GM19035 (cell line): ENCODE data around the gene USP7.
"Not testable (repeated sequence)": the region's sequence is repeated elsewhere in the genome, so short reads cannot be mapped to it uniquely, and the experiment has no call there.

Source experiments
- ATAC-seq: cut with Tn5 transposase; IDR thresholded peaks from one replicate; pipeline ENCODE4 v1.9.1; 2021; ENCODE audit not compliant: unreplicated experiment

Gene USP7

DNA sequence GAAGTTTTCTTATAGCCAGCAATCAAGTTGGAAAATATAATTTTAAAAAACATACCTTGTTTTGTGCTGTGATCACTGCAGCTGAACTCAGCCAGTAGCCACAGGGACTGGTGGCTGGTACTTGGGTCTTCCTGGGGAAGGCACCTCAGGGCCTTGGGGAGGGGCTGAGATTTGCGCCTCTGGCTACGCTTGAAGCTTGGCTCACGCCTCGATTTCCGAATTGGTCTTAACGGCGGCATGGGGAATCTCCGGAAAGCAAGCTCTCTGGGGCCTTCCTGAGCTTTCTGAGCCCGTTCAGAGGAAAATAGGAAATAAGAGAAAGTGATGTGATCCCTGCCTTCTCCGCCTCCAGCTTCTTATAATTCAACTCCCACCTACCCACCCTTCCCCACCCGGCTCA, 11.3 kb upstream of the USP7 start:
- no peak for ATAC-seq

DNA sequence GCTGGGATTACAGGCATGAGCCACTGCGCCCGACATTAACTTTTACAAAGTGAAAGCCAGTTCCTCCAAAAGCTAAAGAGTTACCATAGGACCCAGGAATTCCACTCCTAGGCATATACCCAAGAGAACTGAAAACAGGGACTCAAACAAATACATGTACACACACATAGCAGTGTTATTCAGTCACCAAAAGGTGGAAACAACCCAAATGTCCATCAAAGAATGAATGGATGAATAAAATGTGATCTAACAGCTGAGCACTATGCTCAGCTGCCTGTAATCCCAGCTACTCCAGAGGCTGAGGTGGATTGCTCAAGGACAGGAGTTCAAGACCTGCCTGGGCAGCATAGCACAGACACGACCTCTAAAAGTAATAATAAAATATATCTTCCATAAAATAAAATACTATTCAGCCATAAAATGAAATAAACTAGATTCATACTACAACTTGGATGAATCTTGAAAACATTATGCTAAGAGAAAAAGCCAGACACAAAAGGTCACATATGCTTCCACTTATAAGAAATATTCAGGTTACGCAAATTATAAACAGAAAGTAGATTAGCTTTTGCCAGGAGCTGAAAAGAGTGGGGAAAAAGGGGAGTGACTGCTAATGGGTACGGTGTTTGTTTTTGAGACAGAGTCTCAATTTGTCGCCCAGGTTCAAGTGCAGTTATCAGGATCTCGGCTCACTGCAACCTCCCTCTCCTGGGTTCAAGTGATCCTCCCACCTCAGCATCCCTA, 9.3 kb upstream of the USP7 start:
- ATAC-seq: no peak

GRCh38 chr16:8971416-8971815, 7.7 kb upstream of the USP7 start:
- ATAC-seq: no peak

DNA sequence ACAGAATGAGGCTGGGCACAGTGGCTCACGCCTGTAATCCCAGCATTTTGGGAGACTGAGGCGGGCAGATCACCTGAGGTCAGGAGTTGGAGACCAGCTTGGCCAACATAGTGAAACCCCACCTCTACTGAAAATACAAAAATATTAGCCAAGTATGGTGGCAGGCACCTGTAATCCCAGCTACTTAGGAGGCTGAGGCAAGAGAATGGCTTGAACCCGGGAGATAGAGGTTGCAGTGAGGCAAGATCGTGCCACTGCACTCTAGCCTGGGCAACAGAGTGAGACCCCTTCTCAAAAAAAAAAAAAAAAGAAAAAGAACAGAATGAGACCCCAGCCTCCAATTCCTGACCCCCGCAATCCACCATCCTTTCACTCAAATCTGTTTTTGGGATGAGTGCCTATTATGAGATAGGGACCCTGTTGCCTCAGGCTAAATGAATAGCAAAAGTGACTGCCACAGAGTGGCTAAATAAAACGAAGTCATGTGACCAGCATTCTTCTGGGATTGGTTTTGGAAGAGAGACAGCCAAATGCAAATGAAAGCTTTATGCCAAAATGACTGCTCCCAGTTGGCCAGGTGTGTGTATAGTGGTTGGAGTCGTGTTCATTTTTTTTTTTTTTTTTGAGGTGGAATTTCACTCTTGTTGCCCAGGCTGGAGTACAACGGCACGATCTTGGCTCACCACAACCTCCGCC, 5.6 kb upstream of the USP7 start:
- not testable (repeated sequence) for ATAC-seq

DNA sequence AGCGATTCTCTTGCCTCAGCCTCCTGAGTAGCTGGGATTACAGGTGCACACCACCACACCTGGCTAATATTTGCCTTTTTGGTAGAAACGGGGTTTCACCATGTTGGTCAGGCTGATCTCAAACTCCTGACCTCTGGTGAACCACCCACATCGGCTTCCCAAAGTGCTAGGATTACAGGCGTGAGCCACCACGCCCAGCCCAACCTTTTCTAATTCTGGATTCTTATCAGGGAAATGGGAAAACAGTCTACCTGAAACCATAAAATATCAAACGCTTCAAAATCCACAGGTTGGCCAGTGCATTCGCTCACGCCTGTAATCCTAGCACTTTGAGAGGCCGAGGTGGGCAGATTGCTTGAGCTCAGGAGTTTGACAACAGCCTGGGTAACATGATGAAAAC, 4.3 kb upstream of the USP7 start:
- not testable (repeated sequence) for ATAC-seq

- ATAC-seq: no peak
These were observed 3.6 kb upstream of the USP7 start for GRCh38 chr16:8967132-8967821.

DNA sequence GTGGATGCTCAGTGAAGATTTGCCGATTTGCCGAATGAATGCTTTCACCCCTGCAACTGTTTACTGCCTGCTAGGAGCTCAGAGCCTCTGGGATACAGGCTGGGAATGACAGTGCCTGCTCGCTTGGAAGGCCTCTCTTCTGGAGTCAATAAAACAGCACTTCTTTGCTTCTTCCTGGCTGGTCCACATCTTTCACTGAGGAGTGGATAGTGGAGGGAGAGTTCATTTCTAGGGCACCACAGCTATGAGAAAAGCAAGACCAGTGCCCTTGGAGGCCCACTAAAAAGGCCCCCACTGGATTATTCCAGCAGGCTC, 3.1 kb upstream of the USP7 start:
- no peak for ATAC-seq

DNA sequence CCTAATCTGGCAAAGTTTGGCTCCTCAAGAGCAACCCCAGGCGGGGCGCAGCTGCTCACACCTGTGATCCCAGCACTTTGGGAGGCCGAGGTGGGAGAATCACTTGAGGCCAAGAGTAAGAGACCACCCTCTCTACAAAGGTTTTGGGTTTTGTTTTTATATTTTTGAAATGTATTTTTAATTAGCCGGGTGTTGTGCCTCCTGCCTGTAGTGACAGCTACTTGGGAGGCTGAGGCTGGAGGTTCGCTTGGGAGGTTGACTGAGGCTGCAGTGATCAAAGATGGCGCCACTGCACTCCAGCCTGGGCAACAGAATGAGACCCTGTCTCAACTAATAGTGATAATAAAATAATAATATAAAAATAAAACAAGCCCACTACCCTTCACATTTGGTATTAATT, 756 bp upstream of the USP7 start:
- no peak for ATAC-seq

DNA sequence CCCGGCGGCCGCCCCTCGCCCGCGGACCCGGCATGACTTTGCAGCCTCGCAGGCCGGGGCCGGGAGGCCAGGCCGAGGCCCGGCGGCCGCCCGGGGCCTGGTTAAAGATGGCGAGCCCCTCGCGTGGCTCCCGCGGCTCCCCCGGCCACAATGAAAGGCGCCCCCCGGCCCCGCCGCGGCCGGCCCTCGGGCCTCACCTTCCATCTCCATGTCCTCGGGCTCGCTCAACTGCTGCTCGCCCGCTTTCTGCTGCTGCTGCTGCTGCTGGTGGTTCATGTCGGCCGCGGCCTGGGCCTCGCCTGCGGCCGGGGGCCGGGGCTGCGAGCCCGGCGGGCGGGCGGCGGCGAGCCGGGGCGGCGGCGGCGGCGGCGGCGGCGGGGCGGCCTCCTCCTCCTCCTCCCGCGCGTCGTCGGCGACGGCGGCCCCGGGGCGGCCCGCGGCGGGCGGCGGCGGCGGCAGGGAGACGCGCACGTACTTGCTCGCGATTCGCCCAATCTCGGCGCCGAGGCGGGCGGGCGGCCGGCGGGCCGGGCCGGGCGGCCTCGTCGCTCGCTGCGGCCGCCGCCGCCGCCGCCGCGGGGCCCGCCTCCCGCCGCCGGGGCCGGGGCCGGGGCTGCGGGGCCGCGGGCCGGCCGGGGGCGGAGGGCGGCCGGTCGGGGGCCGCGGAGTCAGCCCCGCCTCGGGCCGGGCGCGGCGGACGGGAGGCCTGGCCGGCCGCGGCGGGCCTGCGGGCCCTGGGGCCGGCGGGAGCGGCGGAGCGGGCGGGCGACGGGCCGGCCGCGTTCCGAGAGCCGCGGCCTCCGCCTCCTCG, 491 bp downstream of the USP7 start:
- ATAC-seq: no peak

- no peak for ATAC-seq
These were observed 1.2 kb downstream of the USP7 start for GRCh38 chr16:8962393-8963009.

DNA sequence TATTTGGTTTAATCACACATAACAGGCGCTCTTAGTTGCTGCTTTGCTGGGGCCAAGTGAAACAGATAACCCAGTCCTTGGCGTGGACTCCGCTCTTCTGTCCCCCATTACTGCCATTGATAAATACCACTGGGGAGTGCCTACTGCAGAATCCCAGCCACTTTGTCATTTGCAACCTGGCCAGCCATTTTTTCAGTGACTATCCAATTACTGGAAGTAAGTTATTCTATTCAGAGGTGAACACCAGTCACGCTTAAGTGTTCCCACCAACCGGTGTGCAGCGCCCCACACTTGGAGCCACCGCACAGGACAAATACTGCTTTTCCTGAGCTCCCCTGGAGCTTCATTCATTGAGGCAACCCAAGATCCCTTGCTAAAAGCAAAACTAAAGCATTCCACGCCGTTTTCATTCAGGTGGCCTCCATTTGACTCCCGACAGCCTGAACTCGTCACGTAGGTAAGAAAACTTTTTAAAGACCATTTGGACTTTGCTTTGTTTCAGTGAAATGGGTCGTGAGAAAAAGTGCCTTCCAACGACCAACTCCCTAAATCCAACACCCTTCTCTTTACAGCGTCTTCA, 1.8 kb downstream of the USP7 start:
- ATAC-seq: no peak

GRCh38 chr16:8960788-8961109, 3.0 kb downstream of the USP7 start:
- ATAC-seq: no peak

GRCh38 chr16:8959921-8960787, 3.6 kb downstream of the USP7 start:
- ATAC-seq: no peak

DNA sequence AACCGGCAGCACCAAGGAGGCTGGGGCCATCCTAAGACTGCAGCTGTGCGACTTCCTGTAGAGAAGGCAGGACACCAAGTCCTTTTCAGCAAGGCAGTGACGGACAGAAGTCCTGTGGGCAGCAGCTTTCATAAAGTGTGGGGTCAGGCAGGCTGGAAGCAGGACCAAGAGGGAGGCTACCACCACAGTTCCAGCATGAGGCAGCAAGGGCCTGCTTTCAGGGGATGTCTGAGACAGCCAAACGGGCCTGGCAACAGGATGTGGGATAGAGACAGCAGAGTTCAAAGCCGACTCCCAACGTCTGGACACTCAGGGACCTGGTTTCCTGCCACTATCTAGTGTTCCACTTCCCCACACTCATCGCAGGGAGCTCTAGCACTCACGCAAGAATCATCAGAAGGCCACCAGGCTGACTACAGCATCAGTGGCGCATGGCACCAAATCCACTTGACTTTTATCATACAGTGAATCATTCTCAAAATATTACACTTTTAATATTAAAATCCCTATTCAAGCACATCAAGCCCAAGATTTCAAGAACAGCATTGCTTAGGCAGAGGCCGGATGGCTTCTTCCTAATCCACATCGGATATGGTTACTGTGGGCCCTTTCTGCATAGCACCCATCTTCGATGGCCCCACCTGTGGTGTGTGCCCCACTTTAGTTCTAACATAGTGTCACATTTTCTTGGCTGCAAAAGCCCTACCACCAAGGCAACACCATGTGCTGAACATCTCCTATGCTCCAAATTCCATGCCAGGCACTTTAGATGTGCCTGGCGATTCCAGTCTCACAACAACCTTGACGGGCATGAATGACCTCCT, 5.2 kb downstream of the USP7 start:
- no peak for ATAC-seq

- no peak for ATAC-seq
These were observed 6.1 kb downstream of the USP7 start for GRCh38 chr16:8957509-8958157.

DNA sequence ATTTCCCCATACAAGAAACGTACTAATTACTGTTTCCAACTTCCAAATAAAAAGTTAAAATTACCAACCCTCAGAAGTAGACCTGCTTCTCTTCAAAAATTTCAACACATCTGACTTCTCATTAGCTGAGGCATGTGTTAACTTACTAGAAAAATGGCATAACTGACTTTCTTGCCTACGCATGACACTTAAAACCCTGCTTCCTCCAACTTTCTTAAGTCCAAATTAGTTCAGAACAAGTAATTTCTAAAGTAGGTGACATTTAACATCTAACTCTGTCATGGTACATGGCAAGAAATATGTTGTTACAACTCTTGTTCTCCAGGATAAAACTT, 6.7 kb downstream of the USP7 start:
- ATAC-seq: no peak

- ATAC-seq: no peak
These were observed 7.2 kb downstream of the USP7 start for GRCh38 chr16:8956265-8957062.

- ATAC-seq: no peak
These were observed 7.9 kb downstream of the USP7 start for GRCh38 chr16:8955828-8956227.
